Measurements from ENCODE around the gene ESR1. TPM values are rescaled to one million over a fixed set of nuclear protein-coding genes. Genes with fewer than 3 reads are reported as not detected.

The ESR1 gene
- total RNA-seq, 4 donors from 2014 or later = 1.3 to 2.6 (median 2.2) TPM

DNA sequence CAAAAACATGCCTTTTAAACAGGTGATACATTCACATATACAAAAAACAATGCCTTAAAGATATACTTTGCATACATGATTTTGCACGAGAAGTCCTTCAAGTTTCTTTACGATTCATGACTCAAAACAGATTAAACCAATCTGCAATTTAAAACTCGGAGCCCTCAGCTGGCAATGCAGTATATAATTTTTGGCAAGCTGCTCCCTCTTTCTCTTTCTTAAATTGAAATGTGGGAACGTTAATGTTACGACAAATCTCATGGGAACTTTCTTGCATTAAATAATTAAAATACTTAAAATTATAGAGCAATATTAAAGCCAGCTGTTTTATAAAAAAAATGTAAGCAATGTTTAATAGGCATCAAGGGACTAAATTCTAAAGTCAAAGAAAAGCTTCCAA lies 334.6 kb downstream of the ESR1 start:
- Histone ChIP-seq H3K27me3 (no peaks in the 10 kb centered on the region), H3K27ac (no peak overlapping the region), H3K36me3 (peaks cover 36% of the 10 kb centered on the region), H3K9me3 (no peaks in the 10 kb centered on the region), H3K4me3 (no peak overlapping the region), H3K4me1 (peaks cover 4% of the 10 kb centered on the region)
- TF ChIP-seq, protein P1, sequence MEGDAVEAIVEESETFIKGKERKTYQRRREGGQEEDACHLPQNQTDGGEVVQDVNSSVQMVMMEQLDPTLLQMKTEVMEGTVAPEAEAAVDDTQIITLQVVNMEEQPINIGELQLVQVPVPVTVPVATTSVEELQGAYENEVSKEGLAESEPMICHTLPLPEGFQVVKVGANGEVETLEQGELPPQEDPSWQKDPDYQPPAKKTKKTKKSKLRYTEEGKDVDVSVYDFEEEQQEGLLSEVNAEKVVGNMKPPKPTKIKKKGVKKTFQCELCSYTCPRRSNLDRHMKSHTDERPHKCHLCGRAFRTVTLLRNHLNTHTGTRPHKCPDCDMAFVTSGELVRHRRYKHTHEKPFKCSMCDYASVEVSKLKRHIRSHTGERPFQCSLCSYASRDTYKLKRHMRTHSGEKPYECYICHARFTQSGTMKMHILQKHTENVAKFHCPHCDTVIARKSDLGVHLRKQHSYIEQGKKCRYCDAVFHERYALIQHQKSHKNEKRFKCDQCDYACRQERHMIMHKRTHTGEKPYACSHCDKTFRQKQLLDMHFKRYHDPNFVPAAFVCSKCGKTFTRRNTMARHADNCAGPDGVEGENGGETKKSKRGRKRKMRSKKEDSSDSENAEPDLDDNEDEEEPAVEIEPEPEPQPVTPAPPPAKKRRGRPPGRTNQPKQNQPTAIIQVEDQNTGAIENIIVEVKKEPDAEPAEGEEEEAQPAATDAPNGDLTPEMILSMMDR (IDR thresholded peaks at IDR 0.05) = no peak
- no peak for TF ChIP-seq EP300 (IDR thresholded peaks at IDR 0.05)
- TF ChIP-seq POLR2AphosphoS5 (IDR thresholded peaks at IDR 0.05) = no peak
- TF ChIP-seq POLR2A (IDR thresholded peaks at IDR 0.05) = no peak
- 41% methylated on average over 5 of the region's 5 CpGs for WGBS
- DNase-seq (ENCODE audit: low spot score in 2 of 2) = no peak

DNA sequence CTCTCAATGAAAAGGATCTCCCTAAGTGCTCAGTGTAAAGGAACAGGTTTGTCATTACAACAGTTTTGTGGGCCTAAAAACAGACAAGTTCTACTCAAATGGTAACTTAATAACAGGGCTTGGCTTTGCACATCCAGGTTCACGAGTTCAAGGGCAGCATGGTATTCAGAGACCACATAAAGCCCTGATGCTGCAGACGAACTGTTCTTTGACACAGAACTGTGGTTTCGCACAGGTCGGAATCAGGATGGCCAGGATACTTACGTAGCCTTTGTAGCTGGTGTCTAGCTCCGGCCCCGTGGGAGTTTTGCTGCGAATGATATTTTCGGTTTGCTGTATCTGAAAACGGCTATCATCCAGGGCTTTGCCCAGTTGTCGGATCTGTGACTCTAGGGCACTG lies 335.9 kb downstream of the ESR1 start:
- 93% methylated on average over 11 of the region's 11 CpGs for WGBS
- no peaks in the 10 kb centered on the region for H3K27me3 ChIP-seq
- H3K27ac ChIP-seq = no peak overlapping the region
- peaks cover 4% of the 10 kb centered on the region for H3K4me1 ChIP-seq
- TF ChIP-seq POLR2AphosphoS5 (IDR thresholded peaks at IDR 0.05) (no peak), EP300 (IDR thresholded peaks at IDR 0.05) (no peak)
- TF ChIP-seq, protein P1 (IDR thresholded peaks at IDR 0.05) = no peak
- no peaks in the 10 kb centered on the region for H3K9me3 ChIP-seq
- no peak overlapping the region for H3K4me3 ChIP-seq
- DNase-seq (ENCODE audit: low spot score in 2 of 2) = no peak
- peaks cover 49% of the 10 kb centered on the region for H3K36me3 ChIP-seq

DNA sequence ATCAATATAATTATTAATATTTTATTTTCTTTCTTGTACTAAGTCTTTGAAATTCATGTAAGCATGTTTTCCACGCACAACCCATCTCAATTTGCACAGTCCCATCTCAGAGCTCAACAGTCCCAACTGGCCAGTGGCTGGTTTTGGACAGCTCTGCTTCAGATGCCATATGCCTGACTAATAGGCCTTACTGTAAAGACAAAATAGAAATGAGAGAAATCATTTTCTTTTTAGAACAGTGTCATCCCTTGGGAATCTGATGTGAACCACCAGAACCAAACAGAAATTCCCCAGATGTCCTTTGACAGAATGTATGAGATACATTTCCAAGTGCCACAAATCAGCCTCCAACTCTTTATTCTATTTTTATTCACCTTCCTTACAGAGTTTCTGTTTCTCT lies 338.9 kb downstream of the ESR1 start:
- Histone ChIP-seq H3K27ac (no peak overlapping the region), H3K4me3 (no peak overlapping the region), H3K4me1 (peaks cover 4% of the 10 kb centered on the region), H3K27me3 (no peaks in the 10 kb centered on the region), H3K36me3 (peaks cover 46% of the 10 kb centered on the region), H3K9me3 (no peaks in the 10 kb centered on the region)
- no peak for DNase-seq (ENCODE audit: low spot score in 2 of 2)
- TF ChIP-seq EP300 (IDR thresholded peaks at IDR 0.05) (no peak), POLR2A (IDR thresholded peaks at IDR 0.05) (no peak), POLR2AphosphoS5 (IDR thresholded peaks at IDR 0.05) (no peak)
- TF ChIP-seq, protein P1 (IDR thresholded peaks at IDR 0.05) = no peak
- WGBS = 92% methylated on average over 1 of the region's 1 CpG

DNA sequence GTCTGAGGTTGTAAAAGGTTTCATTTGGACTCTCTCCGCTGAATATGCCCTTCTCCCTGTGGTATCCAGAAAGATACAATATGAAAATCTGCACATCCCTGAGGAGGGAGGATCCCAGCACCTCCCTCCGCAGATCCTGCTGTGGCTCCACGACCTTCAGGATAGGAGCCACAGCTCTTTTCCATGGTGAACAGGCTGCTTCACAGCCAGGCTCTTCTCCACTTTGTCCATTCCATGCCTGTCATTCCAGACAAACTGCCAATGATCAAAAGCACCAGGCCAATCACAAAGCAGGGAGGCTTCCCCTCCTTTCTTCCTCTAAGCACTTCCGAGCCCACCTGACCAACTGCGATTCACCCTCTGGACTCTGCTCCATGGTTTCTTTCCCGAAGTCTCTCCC lies 339.8 kb downstream of the ESR1 start:
- no peak overlapping the region for H3K27ac ChIP-seq
- TF ChIP-seq, protein P1 (IDR thresholded peaks at IDR 0.05) = no peak
- TF ChIP-seq EP300 (IDR thresholded peaks at IDR 0.05) = no peak
- TF ChIP-seq POLR2A (IDR thresholded peaks at IDR 0.05) = no peak
- TF ChIP-seq POLR2AphosphoS5 (IDR thresholded peaks at IDR 0.05) = no peak
- peaks cover 4% of the 10 kb centered on the region for H3K4me1 ChIP-seq
- H3K36me3 ChIP-seq = peaks cover 49% of the 10 kb centered on the region
- DNase-seq (ENCODE audit: low spot score in 2 of 2) = no peak
- H3K9me3 ChIP-seq = no peaks in the 10 kb centered on the region
- H3K27me3 ChIP-seq = no peaks in the 10 kb centered on the region
- 96% methylated on average over 6 of the region's 6 CpGs for WGBS
- no peak overlapping the region for H3K4me3 ChIP-seq

DNA sequence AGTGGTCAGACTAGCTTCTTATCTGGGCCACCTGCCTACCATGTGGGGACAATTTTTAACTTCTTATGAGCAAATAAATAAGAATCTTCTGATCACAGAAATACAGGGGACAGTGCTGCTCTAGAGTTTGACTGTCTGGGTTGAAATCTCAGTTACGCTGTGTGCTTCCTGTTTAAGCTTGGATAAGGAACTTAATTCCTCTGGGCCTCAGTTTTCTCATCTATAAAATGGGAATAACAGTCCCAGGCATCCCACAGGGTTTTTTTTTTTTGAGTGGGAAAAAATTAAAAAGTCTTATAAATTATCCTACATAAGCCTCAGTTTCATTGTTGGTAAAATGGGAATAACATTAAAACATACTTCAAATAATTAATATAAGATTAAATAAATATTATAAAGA lies 340.9 kb downstream of the ESR1 start:
- peaks cover 43% of the 10 kb centered on the region for H3K36me3 ChIP-seq
- TF ChIP-seq POLR2A (IDR thresholded peaks at IDR 0.05) = no peak
- TF ChIP-seq, protein P1 (IDR thresholded peaks at IDR 0.05) = no peak
- no peak for TF ChIP-seq EP300 (IDR thresholded peaks at IDR 0.05)
- TF ChIP-seq POLR2AphosphoS5 (IDR thresholded peaks at IDR 0.05) = no peak

More for the DNA sequence above, 340.9 kb downstream of the ESR1 start:
- no peak for DNase-seq (ENCODE audit: low spot score in 2 of 2)
- H3K9me3 ChIP-seq = no peaks in the 10 kb centered on the region
- H3K27ac ChIP-seq = no peak overlapping the region
- peaks cover 7% of the 10 kb centered on the region for H3K4me1 ChIP-seq
- 95% methylated on average over 1 of the region's 1 CpG for WGBS
- H3K27me3 ChIP-seq = no peaks in the 10 kb centered on the region
- no peak overlapping the region for H3K4me3 ChIP-seq

Measured in suprapubic skin (tissue), 4 donors.